Keratinocyte (primary cell): Measurements from ENCODE around the gene BSCL2.

Experiments used
- CTCF ChIP-seq, 3 experiments: IDR thresholded peaks in 1 of 3; conservative IDR thresholded peaks in 1 of 3; optimal IDR thresholded peaks in 1 of 3; 2 replicates in 2 of 3; 3 replicates in 1 of 3; pipeline versions ENCODE3 to v1.5.1; 2011; ENCODE audit warnings: low read length in 3 of 3, mild to moderate bottlenecking in 3 of 3, moderate library complexity in 2 of 3, control low read depth in 1 of 3, inconsistent platforms in 1 of 3; ENCODE audit not compliant: insufficient read depth in 2 of 3; ENCODE audit errors: extremely low read depth in 1 of 3
- EZH2 ChIP-seq: IDR thresholded peaks from one replicate; pipeline ENCODE4 v1.6.1; 2012; ENCODE audit warnings: inconsistent platforms, mild to moderate bottlenecking, low read length, moderate library complexity

- TF ChIP-seq CTCF (optimal IDR thresholded peaks at IDR 0.05 in 1 of 3, IDR thresholded peaks at IDR 0.05 in 1 of 3, conservative IDR thresholded peaks at IDR 0.05 in 1 of 3; ENCODE audit: extremely low read depth in 1 of 3, insufficient read depth in 2 of 3, low read length in 3 of 3) (no peak), EZH2 (no peak)
Observed at GRCh38 chr11:62727872-62728170, 20.6 kb upstream of the BSCL2 start.
